Astrocyte (in vitro differentiated cells and primary cell): ENCODE results near the gene GSE1. TPM values are rescaled to one million over a fixed set of nuclear protein-coding genes. Genes with fewer than 3 reads are reported as not detected.

Experiments
- DNase-seq: peaks from one replicate; pipeline ENCODE4 v3.0.0-alpha.2; 2010; ENCODE audit warnings: low read depth
- FAIRE-seq: peaks from 2 replicates; lab custom pipeline; 2011; peaks lifted over from hg19 to GRCh38; lab: Jason Lieb, UNC
- H2AFZ ChIP-seq: 2 replicates; pipeline ENCODE4 v1.6.0; 2012; ENCODE audit warnings: low read depth, low read length, inconsistent platforms
- H3K27ac ChIP-seq: 2 replicates; pipeline ENCODE4 v1.5.1; 2011; ENCODE audit warnings: low read depth, low read length, inconsistent platforms
- H3K27me3 ChIP-seq: 2 replicates; pipeline ENCODE4 v1.6.0; 2011; ENCODE audit warnings: low read length, inconsistent platforms; ENCODE audit not compliant: insufficient read depth
- H3K36me3 ChIP-seq: 2 replicates; pipeline ENCODE4 v1.5.1; 2011; ENCODE audit warnings: low read length, inconsistent platforms; ENCODE audit not compliant: insufficient read depth
- H3K4me1 ChIP-seq: 2 replicates; pipeline ENCODE4 v1.5.1; 2011; ENCODE audit warnings: low read length, inconsistent platforms; ENCODE audit not compliant: insufficient read depth
- H3K4me2 ChIP-seq: 2 replicates; pipeline ENCODE4 v1.6.0; 2012; ENCODE audit warnings: low read length, inconsistent platforms
- H3K4me3 ChIP-seq: 2 replicates; pipeline ENCODE4 v1.5.1; 2011; ENCODE audit warnings: low read depth, mild to moderate bottlenecking, low read length, inconsistent platforms; ENCODE audit not compliant: insufficient read depth
- H3K79me2 ChIP-seq: 2 replicates; pipeline ENCODE4 v1.6.0; 2012; ENCODE audit warnings: mild to moderate bottlenecking, low read length, inconsistent platforms; ENCODE audit not compliant: insufficient read depth
- H3K9ac ChIP-seq: 2 replicates; pipeline ENCODE4 v1.6.0; 2012; ENCODE audit warnings: mild to moderate bottlenecking, low read length, inconsistent platforms
- H3K9me3 ChIP-seq: 2 replicates; pipeline ENCODE4 v1.5.1; 2012; ENCODE audit warnings: low read depth, mild to moderate bottlenecking, low read length, inconsistent platforms; ENCODE audit not compliant: insufficient read depth
- H4K20me1 ChIP-seq: 2 replicates; pipeline ENCODE4 v1.6.0; 2012; ENCODE audit warnings: low read length, inconsistent platforms; ENCODE audit not compliant: insufficient read depth
- H3K27ac Mint-ChIP-seq: one replicate; pipeline ENCODE4 v1.8.0; 2021; ENCODE audit warnings: mild to moderate bottlenecking, mixed read lengths; ENCODE audit not compliant: unreplicated experiment
- H3K27me3 Mint-ChIP-seq: one replicate; pipeline ENCODE4 v1.8.0; 2021; ENCODE audit warnings: low read depth, mixed read lengths; ENCODE audit not compliant: unreplicated experiment
- H3K36me3 Mint-ChIP-seq: one replicate; pipeline ENCODE4 v1.8.0; 2021; ENCODE audit warnings: low read depth, mixed read lengths; ENCODE audit not compliant: unreplicated experiment
- H3K4me1 Mint-ChIP-seq: one replicate; pipeline ENCODE4 v1.8.0; 2021; ENCODE audit warnings: low read depth, mixed read lengths; ENCODE audit not compliant: unreplicated experiment
- H3K4me3 Mint-ChIP-seq: one replicate; pipeline ENCODE4 v1.8.0; 2021; ENCODE audit warnings: mild to moderate bottlenecking, moderate library complexity, mixed read lengths; ENCODE audit not compliant: unreplicated experiment
- H3K9me3 Mint-ChIP-seq: one replicate; pipeline ENCODE4 v1.8.0; 2021; ENCODE audit warnings: mild to moderate bottlenecking, mixed read lengths; ENCODE audit not compliant: unreplicated experiment
- CTCF ChIP-seq: IDR thresholded peaks from 2 replicates; pipeline ENCODE4 v1.5.1; 2011; ENCODE audit warnings: low read depth, mild to moderate bottlenecking, inconsistent platforms, low read length, moderate library complexity; ENCODE audit not compliant: insufficient read depth
- EZH2 ChIP-seq: IDR thresholded peaks from 2 replicates; pipeline ENCODE4 v1.6.1; 2012; ENCODE audit warnings: mild to moderate bottlenecking, low read length, inconsistent platforms; ENCODE audit not compliant: insufficient read depth
- total RNA-seq: library from RNA; stranded (reverse); gene quantifications from 2 replicates; pipeline ENCODE4 v1.2.1, GENCODE V29; 2021

Gene GSE1
- total RNA-seq, 1 donor from 2014 or later: 35.0 TPM

DNA sequence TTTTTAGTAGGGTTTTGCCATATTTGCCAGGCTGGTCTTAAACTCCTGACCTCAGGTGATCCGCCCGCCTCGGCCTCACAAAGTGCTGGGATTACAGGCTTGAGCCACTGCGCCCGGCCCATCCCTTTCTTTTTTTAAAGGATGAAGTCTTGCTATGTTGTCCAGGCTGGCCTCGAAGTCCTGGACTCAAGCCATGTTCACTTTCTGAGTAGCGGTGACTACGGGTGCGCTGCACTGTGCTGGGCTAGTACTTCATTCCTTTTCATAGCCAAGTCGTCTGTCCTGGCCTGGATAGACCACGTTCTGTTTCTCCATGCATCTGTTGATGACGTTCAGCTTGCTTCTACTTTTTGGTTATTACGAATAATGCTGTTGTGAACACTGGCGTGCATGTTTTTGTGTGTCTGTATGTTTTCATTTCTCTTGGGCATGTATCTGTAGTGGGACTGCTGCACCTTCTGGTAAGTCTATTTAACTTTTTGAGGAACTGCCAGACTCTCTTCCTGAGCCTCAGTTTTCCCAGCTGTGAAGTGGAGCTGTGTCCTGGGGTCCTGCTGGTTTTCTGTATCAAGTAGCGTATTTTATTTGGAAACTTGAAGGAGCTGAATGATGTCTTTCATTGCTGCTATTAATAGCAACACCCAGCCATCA is 40.0 kb upstream of the GSE1 start:
- no peaks in the 10 kb centered on the region for H3K27me3 Mint-ChIP-seq

DNA sequence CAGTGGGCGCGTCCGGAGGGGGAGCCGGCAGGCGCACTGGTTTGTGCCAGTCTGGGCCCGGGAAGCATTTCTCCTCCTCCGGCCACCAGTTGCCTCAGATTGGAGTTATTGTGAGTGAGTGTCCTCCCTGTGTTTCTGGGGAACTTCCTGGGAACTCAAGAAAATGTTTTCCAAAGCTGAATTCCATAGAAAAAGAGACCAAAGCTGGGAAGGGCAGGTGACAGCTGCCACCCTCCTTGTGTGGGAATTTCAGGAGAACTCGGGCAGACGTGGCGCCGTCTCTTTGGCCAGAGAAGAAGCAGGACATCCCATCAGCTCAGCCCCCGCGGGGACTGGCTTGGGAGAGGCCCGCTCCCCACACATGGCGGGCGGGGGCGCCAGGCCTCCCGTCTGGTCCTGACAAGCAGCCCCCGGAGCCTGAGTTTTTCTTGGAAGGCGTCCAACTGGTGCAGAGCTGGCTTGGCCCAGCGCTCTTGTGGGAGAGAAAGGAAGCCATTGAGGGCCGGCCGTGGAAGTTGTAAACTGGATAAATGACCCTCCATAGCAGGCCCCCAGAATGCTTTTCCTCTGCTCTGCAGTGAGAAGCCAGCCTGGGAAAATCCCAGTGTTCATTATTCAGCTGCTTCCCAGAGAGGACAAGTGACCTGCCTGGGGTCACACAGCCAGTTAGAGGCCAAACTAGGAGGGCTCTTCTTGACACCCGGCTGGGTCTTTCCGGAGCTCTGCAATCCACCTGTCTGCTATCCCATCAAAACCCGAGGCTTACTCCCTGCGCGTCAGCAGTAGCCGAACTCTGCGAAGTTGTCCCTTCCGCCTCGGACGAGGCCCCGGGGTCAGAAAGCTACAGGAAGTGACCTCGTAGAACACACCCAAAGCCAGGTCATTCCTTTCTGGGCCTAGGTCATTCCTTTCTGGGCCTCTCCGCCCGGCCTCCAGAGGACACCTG is 39.2 kb upstream of the GSE1 start:
- Mint-ChIP-seq H3K27ac (peak overlapping the region; percentile 53), H3K36me3 (peaks cover 5% of the 10 kb centered on the region), H3K4me3 (no peak overlapping the region), H3K4me1 (peaks cover 21% of the 10 kb centered on the region), H3K9me3 (no peaks in the 10 kb centered on the region), H3K27me3 (peaks cover 6% of the 10 kb centered on the region)
- Histone ChIP-seq H3K4me1 (peaks cover 33% of the 10 kb centered on the region), H3K27ac (peak overlapping the region; percentile 13), H2AFZ (no peak overlapping the region), H4K20me1 (peaks cover 97% of the 10 kb centered on the region), H3K27me3 (no peaks in the 10 kb centered on the region), H3K4me2 (peak overlapping the region; percentile 78), H3K9ac (peak overlapping the region; percentile 20), H3K9me3 (no peaks in the 10 kb centered on the region), H3K79me2 (peaks cover 54% of the 10 kb centered on the region), H3K36me3 (no peaks in the 10 kb centered on the region), H3K4me3 (peak overlapping the region; percentile 22)
- DNase-seq (peak; percentile 70), FAIRE-seq (no peak)
- TF ChIP-seq CTCF: no peak
- no peak for TF ChIP-seq EZH2

More for the DNA sequence above, 40.0 kb upstream of the GSE1 start:
- DNase-seq (no peak), FAIRE-seq (no peak)
- H2AFZ ChIP-seq: no peak overlapping the region
- TF ChIP-seq CTCF (no peak), EZH2 (no peak)
- peaks cover 34% of the 10 kb centered on the region for H3K4me1 ChIP-seq
- peak overlapping the region; percentile 13 for H3K27ac ChIP-seq
- H3K4me3 ChIP-seq: no peak overlapping the region
- peaks cover 50% of the 10 kb centered on the region for H3K79me2 ChIP-seq
- Mint-ChIP-seq H3K27ac (peak overlapping the region; percentile 83), H3K9me3 (no peaks in the 10 kb centered on the region), H3K4me3 (no peak overlapping the region), H3K4me1 (peaks cover 20% of the 10 kb centered on the region), H3K36me3 (peaks cover 5% of the 10 kb centered on the region)
- H4K20me1 ChIP-seq: peaks cover 97% of the 10 kb centered on the region
- peak overlapping the region; percentile 20 for H3K9ac ChIP-seq
- peak overlapping the region; percentile 78 for H3K4me2 ChIP-seq
- no peaks in the 10 kb centered on the region for H3K27me3 ChIP-seq
- H3K9me3 ChIP-seq: no peaks in the 10 kb centered on the region
- no peaks in the 10 kb centered on the region for H3K36me3 ChIP-seq
